OCI-LY1 (cell line): ENCODE data around the gene PCDHGA5.
"Not testable (repeated sequence)": the region's sequence is repeated elsewhere in the genome, so short reads cannot be mapped to it uniquely, and the experiment has no call there.

Experiments used
- H2AFZ ChIP-seq: fragments of 200-600 bp; sonication (generic), shearing (Covaris generic); 2 replicates; pipeline ENCODE4 v1.6.0; 2014; ENCODE audit warnings: antibody characterized with exemption, mild to moderate bottlenecking, low read length
- H3F3A ChIP-seq: fragments of 200-600 bp; sonication (generic), shearing (Covaris generic); 2 replicates; pipeline ENCODE4 v1.6.0; 2014; ENCODE audit warnings: mild to moderate bottlenecking, antibody characterized with exemption, low read length, moderate library complexity; ENCODE audit not compliant: insufficient read depth
- H3K27ac ChIP-seq: fragments of 200-600 bp; sonication (generic); 2 replicates; pipeline ENCODE4 v1.5.1; 2014; ENCODE audit warnings: low read length, mixed run types, mild to moderate bottlenecking, low read depth; ENCODE audit not compliant: poor library complexity, severe bottlenecking
- H3K27me3 ChIP-seq: fragments of 200-600 bp; sonication (generic); 2 replicates; pipeline ENCODE4 v1.6.0; 2014; ENCODE audit warnings: antibody characterized with exemption, mild to moderate bottlenecking, low read length, moderate library complexity; ENCODE audit not compliant: insufficient read depth
- H3K36me3 ChIP-seq: fragments of 200-600 bp; sonication (generic); 2 replicates; pipeline ENCODE4 v1.6.1; 2014; ENCODE audit warnings: mild to moderate bottlenecking, antibody characterized with exemption, low read length, moderate library complexity, mixed read lengths; ENCODE audit not compliant: insufficient read depth
- H3K4me1 ChIP-seq: fragments of 200-600 bp; sonication (generic); 2 replicates; pipeline ENCODE4 v1.5.1; 2014; ENCODE audit warnings: mild to moderate bottlenecking, low read length, moderate library complexity; ENCODE audit not compliant: insufficient read depth, severe bottlenecking
- H3K4me2 ChIP-seq: fragments of 200-600 bp; sonication (generic), shearing (Covaris generic); 2 replicates; pipeline ENCODE4 v1.6.1; 2014; ENCODE audit warnings: low read length
- H3K4me3 ChIP-seq: fragments of 200-600 bp; sonication (generic); 2 replicates; pipeline ENCODE4 v1.5.1; 2014; ENCODE audit warnings: low read length, low read depth, mild to moderate bottlenecking, mixed read lengths; ENCODE audit not compliant: poor library complexity, severe bottlenecking
- H3K79me2 ChIP-seq: fragments of 200-600 bp; shearing (Covaris generic); 2 replicates; pipeline ENCODE4 v1.6.1; 2016; ENCODE audit warnings: mixed run types, low read length, mixed read lengths; ENCODE audit not compliant: insufficient read depth
- H3K9ac ChIP-seq: fragments of 200-600 bp; sonication (generic), shearing (Covaris generic); 2 replicates; pipeline ENCODE4 v1.6.1; 2014; ENCODE audit warnings: mild to moderate bottlenecking, low read length, mixed read lengths
- H3K9me2 ChIP-seq: fragments of 200-600 bp; sonication (generic), shearing (Covaris generic); 2 replicates; pipeline ENCODE4 v1.6.1; 2014; ENCODE audit warnings: low read depth, mild to moderate bottlenecking, low read length, mixed read lengths
- H3K9me3 ChIP-seq: fragments of 200-600 bp; shearing (Covaris generic); 2 replicates; pipeline ENCODE4 v1.6.1; 2014; ENCODE audit warnings: low read length, mixed read lengths
- H4K20me1 ChIP-seq: fragments of 200-600 bp; sonication (generic), shearing (Covaris generic); 2 replicates; pipeline ENCODE4 v1.6.0; 2016; ENCODE audit warnings: mild to moderate bottlenecking, low read length; ENCODE audit not compliant: insufficient read depth
- EZH2 ChIP-seq: fragments of 200-600 bp; sonication (generic), shearing (Covaris generic); IDR thresholded peaks from 2 replicates; pipeline ENCODE4 v1.8.0; 2017; ENCODE audit warnings: borderline replicate concordance, mixed run types, mild to moderate bottlenecking, antibody characterized with exemption, low read length, moderate library complexity, mixed read lengths
- TF ChIP-seq, protein P1 (sequence below): fragments of 200-600 bp; sonication (generic), shearing (Covaris generic); IDR thresholded peaks from 2 replicates; pipeline ENCODE4 v1.5.1; 2017; ENCODE audit warnings: mild to moderate bottlenecking, antibody characterized with exemption, low read length, moderate library complexity, mixed read lengths

PCDHGA5 gene

DNA sequence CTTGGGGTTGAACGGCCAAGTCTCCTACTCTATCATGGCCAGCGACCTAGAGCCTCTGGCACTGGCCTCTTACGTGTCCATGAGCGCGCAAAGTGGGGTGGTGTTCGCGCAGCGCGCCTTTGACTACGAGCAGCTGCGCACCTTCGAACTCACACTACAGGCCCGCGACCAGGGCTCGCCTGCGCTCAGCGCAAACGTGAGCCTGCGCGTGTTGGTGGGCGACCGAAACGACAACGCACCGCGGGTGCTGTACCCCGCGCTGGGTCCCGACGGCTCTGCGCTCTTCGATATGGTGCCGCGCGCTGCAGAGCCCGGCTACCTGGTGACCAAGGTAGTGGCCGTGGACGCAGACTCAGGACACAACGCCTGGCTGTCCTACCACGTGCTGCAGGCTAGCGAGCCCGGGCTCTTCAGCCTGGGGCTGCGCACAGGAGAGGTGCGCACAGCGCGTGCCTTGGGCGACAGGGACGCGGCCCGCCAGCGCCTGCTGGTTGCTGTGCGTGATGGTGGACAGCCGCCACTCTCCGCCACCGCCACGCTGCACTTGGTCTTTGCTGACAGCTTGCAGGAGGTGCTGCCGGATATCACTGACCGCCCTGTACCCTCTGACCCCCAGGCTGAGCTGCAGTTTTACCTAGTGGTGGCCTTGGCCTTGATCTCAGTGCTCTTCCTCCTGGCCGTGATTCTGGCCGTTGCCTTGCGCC, 35.7 kb downstream of the PCDHGA5 start:
- no peaks in the 10 kb centered on the region for H3K4me1 ChIP-seq
- H3K79me2 ChIP-seq: no peaks in the 10 kb centered on the region
- H3K9me2 ChIP-seq: no peaks in the 10 kb centered on the region
- TF ChIP-seq, protein P1, sequence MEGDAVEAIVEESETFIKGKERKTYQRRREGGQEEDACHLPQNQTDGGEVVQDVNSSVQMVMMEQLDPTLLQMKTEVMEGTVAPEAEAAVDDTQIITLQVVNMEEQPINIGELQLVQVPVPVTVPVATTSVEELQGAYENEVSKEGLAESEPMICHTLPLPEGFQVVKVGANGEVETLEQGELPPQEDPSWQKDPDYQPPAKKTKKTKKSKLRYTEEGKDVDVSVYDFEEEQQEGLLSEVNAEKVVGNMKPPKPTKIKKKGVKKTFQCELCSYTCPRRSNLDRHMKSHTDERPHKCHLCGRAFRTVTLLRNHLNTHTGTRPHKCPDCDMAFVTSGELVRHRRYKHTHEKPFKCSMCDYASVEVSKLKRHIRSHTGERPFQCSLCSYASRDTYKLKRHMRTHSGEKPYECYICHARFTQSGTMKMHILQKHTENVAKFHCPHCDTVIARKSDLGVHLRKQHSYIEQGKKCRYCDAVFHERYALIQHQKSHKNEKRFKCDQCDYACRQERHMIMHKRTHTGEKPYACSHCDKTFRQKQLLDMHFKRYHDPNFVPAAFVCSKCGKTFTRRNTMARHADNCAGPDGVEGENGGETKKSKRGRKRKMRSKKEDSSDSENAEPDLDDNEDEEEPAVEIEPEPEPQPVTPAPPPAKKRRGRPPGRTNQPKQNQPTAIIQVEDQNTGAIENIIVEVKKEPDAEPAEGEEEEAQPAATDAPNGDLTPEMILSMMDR: no peak
- TF ChIP-seq EZH2: no peak
- peaks cover 5% of the 10 kb centered on the region; the same call in 1 of the 2 replicates for H3K9me3 ChIP-seq
- no peaks in the 10 kb centered on the region for H3K36me3 ChIP-seq
- H3K27me3 ChIP-seq: no peaks in the 10 kb centered on the region
- no peak overlapping the region for H3K4me2 ChIP-seq
- no peak overlapping the region for H3K4me3 ChIP-seq
- no peak overlapping the region for H3K27ac ChIP-seq
- no peak overlapping the region for H3K9ac ChIP-seq
- no peaks in the 10 kb centered on the region for H4K20me1 ChIP-seq
- no peak overlapping the region for H2AFZ ChIP-seq
- H3F3A ChIP-seq: no peaks in the 10 kb centered on the region

DNA sequence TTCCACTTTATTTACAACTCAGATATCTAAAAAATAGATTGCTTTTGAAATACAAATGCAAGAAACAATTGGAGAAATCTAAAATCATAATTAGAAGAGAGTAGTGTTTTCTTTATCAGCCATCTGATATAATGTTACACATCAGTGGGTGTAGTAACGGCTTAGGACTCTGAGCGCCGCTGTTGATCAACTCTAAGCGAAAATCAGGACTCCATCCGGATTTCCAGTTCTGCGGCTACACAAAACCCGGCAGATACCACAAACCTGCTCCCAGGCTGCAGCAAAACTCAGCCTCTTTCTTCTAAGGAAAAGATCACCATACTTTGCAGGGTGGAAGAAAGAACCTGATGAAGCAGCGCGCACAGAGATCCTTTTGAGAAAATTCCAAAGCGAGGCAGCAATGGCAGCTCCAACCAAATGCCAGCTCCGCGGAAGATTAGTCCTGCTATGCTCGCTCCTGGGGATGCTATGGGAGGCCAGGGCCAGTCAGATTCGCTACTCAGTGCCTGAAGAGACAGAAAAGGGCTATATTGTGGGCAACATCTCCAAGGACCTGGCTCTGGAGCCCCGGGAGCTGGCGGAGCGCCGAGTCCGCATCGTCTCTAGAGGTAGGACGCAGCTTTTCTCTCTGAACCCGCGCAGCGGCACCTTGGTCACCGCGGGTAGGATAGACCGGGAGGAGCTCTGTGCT, 38.7 kb downstream of the PCDHGA5 start, which contains the start of gene PCDHGA9:
Gene PCDHGA9, plus strand, starts transcription at position 226 of the 691 bp plus-strand sequence. Its CDS starts 175 bp downstream, at position 401.
- Histone ChIP-seq H3K4me1 (no peaks in the 10 kb centered on the region), H3K36me3 (no peaks in the 10 kb centered on the region), H3F3A (no peaks in the 10 kb centered on the region), H3K27ac (no peak within 1 kb of the TSS), H3K27me3 (no peaks in the 10 kb centered on the region), H2AFZ (no peak within 1 kb of the TSS), H3K9me3 (peaks cover 5% of the 10 kb centered on the region; the same call in 1 of the 2 replicates), H3K4me2 (no peak within 1 kb of the TSS), H3K4me3 (no peak within 1 kb of the TSS), H3K79me2 (no peaks in the 10 kb centered on the region), H4K20me1 (no peaks in the 10 kb centered on the region), H3K9ac (no peak within 1 kb of the TSS), H3K9me2 (no peaks in the 10 kb centered on the region)
- TF ChIP-seq, protein P1: no peak
- no peak for TF ChIP-seq EZH2

DNA sequence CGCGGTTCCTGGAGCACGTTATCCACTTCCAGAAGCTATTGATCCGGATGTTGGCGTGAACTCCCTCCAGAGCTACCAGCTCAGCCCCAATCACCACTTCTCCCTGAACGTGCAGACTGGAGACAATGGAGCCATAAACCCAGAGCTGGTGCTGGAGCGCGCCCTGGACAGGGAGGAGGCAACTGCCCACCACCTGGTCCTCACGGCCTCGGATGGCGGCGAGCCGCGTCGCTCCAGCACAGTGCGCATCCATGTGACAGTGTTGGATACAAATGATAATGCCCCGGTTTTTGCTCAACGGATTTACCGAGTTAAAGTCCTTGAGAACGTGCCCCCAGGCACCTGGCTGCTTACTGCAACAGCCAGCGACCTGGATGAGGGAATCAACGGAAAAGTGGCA, 39.4 kb downstream of the PCDHGA5 start:
- no peaks in the 10 kb centered on the region for H3F3A ChIP-seq
- TF ChIP-seq EZH2: no peak
- TF ChIP-seq, protein P1: no peak
- no peaks in the 10 kb centered on the region for H3K36me3 ChIP-seq
- H3K4me3 ChIP-seq: no peak overlapping the region
- peaks cover 5% of the 10 kb centered on the region; the same call in 1 of the 2 replicates for H3K9me3 ChIP-seq
- H3K4me2 ChIP-seq: no peak overlapping the region
- H2AFZ ChIP-seq: no peak overlapping the region
- H3K27ac ChIP-seq: no peak overlapping the region
- no peaks in the 10 kb centered on the region for H4K20me1 ChIP-seq
- no peaks in the 10 kb centered on the region for H3K79me2 ChIP-seq
- H3K9me2 ChIP-seq: no peaks in the 10 kb centered on the region
- H3K9ac ChIP-seq: no peak overlapping the region
- no peaks in the 10 kb centered on the region for H3K4me1 ChIP-seq
- H3K27me3 ChIP-seq: no peaks in the 10 kb centered on the region

DNA sequence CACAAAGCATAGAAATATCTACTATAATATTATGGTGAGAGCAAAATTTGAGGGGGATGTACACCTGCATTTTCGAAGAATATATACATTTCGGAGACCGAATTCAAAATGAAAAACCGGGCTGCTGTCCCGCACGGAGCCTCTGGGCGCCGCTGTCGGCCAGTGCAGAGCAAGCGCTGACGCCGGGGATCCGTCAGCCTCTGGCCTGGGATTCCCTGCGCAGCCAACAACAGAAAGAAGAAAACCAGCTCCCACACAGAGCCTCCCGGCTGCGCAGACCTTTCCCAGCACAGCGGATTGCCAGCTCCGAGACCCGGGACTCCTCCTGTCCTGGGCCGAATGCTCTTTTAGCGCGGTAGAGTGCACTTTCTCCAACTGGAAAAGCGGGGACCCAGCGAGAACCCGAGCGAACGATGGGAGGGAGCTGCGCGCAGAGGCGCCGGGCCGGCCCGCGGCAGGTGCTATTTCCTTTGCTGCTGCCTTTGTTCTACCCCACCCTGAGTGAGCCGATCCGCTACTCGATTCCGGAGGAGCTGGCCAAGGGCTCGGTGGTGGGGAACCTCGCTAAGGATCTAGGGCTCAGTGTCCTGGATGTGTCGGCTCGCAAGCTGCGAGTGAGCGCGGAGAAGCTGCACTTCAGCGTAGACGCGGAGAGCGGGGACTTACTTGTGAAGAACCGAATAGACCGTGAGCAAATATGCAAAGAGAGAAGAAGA, 44.0 kb downstream of the PCDHGA5 start, which contains the start of gene PCDHGB6:
Gene PCDHGB6, plus strand, starts transcription at position 232 of the 716 bp plus-strand sequence. Its CDS starts 182 bp downstream, at position 414.
- H3K36me3 ChIP-seq, H2AFZ ChIP-seq, H3K27ac ChIP-seq, H3K4me2 ChIP-seq, H3K9ac ChIP-seq, H3K79me2 ChIP-seq, H3K9me3 ChIP-seq, H3F3A ChIP-seq, H3K4me3 ChIP-seq, H3K9me2 ChIP-seq, H3K27me3 ChIP-seq, H4K20me1 ChIP-seq, H3K4me1 ChIP-seq: not testable (repeated sequence)
